ENCODE results near the gene NUMBL.

NUMBL gene

DNA sequence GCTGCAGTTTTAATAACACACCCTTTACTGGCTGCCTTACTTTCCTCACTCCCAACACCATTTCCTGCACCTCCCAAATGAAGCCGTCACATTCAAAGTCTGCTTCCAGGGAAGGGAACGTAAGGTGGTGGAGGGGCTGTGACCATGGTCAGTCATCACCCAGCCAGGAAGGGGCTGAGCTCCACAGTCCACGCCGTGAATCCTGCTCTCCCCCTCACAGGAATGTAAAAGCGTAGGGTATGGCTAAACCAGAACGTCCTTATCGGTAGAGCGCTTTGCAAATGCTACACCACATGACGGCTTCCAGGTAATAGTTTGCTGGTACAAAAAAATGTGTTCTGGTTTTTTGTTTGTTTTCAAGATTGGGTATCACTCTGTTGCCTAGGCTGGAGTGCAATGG lies 7.0 kb downstream of the NUMBL start:
- H3K4me3 ChIP-seq (replicated peaks; ENCODE audit: insufficient read depth, low read length), result no peak overlapping the region
- H3K27ac ChIP-seq (replicated peaks), result no peak overlapping the region
- TF ChIP-seq, protein P1, sequence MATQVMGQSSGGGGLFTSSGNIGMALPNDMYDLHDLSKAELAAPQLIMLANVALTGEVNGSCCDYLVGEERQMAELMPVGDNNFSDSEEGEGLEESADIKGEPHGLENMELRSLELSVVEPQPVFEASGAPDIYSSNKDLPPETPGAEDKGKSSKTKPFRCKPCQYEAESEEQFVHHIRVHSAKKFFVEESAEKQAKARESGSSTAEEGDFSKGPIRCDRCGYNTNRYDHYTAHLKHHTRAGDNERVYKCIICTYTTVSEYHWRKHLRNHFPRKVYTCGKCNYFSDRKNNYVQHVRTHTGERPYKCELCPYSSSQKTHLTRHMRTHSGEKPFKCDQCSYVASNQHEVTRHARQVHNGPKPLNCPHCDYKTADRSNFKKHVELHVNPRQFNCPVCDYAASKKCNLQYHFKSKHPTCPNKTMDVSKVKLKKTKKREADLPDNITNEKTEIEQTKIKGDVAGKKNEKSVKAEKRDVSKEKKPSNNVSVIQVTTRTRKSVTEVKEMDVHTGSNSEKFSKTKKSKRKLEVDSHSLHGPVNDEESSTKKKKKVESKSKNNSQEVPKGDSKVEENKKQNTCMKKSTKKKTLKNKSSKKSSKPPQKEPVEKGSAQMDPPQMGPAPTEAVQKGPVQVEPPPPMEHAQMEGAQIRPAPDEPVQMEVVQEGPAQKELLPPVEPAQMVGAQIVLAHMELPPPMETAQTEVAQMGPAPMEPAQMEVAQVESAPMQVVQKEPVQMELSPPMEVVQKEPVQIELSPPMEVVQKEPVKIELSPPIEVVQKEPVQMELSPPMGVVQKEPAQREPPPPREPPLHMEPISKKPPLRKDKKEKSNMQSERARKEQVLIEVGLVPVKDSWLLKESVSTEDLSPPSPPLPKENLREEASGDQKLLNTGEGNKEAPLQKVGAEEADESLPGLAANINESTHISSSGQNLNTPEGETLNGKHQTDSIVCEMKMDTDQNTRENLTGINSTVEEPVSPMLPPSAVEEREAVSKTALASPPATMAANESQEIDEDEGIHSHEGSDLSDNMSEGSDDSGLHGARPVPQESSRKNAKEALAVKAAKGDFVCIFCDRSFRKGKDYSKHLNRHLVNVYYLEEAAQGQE (IDR thresholded peaks at IDR 0.05; ENCODE audit: insufficient replicate concordance, low read depth), result no peak
- TF ChIP-seq GABPA (IDR thresholded peaks at IDR 0.05; ENCODE audit: low read depth) (no peak), POLR2AphosphoS5 (IDR thresholded peaks at IDR 0.05; ENCODE audit: low read depth) (no peak), SPI1 (IDR thresholded peaks at IDR 0.05; ENCODE audit: borderline replicate concordance, low read depth) (no peak)
- TF ChIP-seq, protein P2, sequence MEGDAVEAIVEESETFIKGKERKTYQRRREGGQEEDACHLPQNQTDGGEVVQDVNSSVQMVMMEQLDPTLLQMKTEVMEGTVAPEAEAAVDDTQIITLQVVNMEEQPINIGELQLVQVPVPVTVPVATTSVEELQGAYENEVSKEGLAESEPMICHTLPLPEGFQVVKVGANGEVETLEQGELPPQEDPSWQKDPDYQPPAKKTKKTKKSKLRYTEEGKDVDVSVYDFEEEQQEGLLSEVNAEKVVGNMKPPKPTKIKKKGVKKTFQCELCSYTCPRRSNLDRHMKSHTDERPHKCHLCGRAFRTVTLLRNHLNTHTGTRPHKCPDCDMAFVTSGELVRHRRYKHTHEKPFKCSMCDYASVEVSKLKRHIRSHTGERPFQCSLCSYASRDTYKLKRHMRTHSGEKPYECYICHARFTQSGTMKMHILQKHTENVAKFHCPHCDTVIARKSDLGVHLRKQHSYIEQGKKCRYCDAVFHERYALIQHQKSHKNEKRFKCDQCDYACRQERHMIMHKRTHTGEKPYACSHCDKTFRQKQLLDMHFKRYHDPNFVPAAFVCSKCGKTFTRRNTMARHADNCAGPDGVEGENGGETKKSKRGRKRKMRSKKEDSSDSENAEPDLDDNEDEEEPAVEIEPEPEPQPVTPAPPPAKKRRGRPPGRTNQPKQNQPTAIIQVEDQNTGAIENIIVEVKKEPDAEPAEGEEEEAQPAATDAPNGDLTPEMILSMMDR (IDR thresholded peaks at IDR 0.05; ENCODE audit: insufficient read depth, low read length), result no peak
- H3K27me3 ChIP-seq (ENCODE audit: insufficient read depth, poor library complexity, severe bottlenecking), result no peaks in the 10 kb centered on the region
- no peak for DNase-seq (ENCODE audit: low read depth in 1 of 2, low spot score in 1 of 2)

DNA sequence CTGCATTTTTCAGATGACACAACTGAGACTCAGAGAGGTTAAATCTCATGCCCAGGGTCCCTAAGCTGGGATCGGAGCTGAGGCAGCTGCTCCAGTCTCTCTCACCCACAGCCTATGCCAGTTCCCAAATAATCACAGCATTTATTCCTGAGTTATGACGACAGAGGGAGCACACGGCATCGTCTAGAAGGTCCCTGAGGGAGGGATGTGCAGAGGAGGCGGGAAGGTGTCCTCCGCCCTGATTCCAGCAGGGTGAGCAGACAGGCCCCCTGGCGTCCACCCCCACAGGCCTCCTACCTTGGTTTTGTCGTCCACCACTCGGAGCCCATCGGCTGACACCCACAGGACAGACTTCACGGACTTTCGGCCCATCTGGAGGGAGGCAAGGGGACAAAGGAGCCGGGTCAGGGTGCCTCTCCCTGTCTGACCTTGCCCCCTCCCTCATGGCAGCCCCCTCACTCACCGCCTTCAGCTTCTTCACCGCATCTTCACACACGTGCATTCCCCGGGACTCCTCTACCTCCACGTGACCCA lies 8.0 kb downstream of the NUMBL start:
- H3K27ac ChIP-seq (replicated peaks), result no peak overlapping the region
- no peak overlapping the region for H3K4me3 ChIP-seq (replicated peaks; ENCODE audit: insufficient read depth, low read length)
- no peaks in the 10 kb centered on the region for H3K27me3 ChIP-seq (ENCODE audit: insufficient read depth, poor library complexity, severe bottlenecking)
- no peak for TF ChIP-seq GABPA (IDR thresholded peaks at IDR 0.05; ENCODE audit: low read depth)
- TF ChIP-seq POLR2AphosphoS5 (IDR thresholded peaks at IDR 0.05; ENCODE audit: low read depth), result no peak
- TF ChIP-seq SPI1 (IDR thresholded peaks at IDR 0.05; ENCODE audit: borderline replicate concordance, low read depth), result no peak
- TF ChIP-seq, protein P1 (IDR thresholded peaks at IDR 0.05; ENCODE audit: insufficient replicate concordance, low read depth), result no peak
- TF ChIP-seq, protein P2 (IDR thresholded peaks at IDR 0.05; ENCODE audit: insufficient read depth, low read length), result no peak
- no peak for DNase-seq (ENCODE audit: low read depth in 1 of 2, low spot score in 1 of 2)

DNA sequence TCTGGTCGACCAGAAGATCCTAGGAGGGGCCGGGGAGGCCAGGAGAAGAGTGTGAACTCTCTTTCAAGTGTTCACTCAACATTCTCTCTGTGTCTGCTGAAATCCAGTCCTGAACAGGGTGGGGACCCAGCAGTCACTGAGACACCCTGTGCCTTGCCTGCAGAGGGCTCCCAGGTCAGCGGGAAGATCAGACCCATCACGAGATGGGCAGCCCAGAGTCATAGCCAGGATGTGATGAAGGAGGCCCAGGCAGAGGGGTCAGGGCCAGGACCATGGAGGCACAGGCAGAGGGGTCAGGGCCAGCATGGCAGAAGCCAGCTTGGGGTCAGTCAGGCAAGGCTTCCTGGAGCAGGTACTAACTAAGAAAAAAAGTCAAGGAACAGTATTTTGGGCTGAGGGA lies 9.4 kb downstream of the NUMBL start:
- Histone ChIP-seq H3K27ac (replicated peaks) (no peak overlapping the region), H3K27me3 (ENCODE audit: insufficient read depth, poor library complexity, severe bottlenecking) (no peaks in the 10 kb centered on the region), H3K4me3 (replicated peaks; ENCODE audit: insufficient read depth, low read length) (no peak overlapping the region)
- no peak for TF ChIP-seq SPI1 (IDR thresholded peaks at IDR 0.05; ENCODE audit: borderline replicate concordance, low read depth)
- TF ChIP-seq, protein P2 (IDR thresholded peaks at IDR 0.05; ENCODE audit: insufficient read depth, low read length), result no peak
- TF ChIP-seq GABPA (IDR thresholded peaks at IDR 0.05; ENCODE audit: low read depth), result no peak
- no peak for TF ChIP-seq POLR2AphosphoS5 (IDR thresholded peaks at IDR 0.05; ENCODE audit: low read depth)
- TF ChIP-seq, protein P1 (IDR thresholded peaks at IDR 0.05; ENCODE audit: insufficient replicate concordance, low read depth), result no peak
- no peak for DNase-seq (ENCODE audit: low read depth in 1 of 2, low spot score in 1 of 2)
